Activated CD8-positive, alpha-beta memory T cell treated with anti-CD3 and anti-CD28 coated beads for 48 hours (primary cell): ENCODE results near the gene CDC5L.

Source experiments
- DNase-seq, 3 experiments: peaks; one replicate each; pipeline ENCODE4 v3.0.0-alpha.2; 2020; ENCODE audit warnings: low read depth in 2 of 3, low spot score in 2 of 3

The CDC5L gene

DNA sequence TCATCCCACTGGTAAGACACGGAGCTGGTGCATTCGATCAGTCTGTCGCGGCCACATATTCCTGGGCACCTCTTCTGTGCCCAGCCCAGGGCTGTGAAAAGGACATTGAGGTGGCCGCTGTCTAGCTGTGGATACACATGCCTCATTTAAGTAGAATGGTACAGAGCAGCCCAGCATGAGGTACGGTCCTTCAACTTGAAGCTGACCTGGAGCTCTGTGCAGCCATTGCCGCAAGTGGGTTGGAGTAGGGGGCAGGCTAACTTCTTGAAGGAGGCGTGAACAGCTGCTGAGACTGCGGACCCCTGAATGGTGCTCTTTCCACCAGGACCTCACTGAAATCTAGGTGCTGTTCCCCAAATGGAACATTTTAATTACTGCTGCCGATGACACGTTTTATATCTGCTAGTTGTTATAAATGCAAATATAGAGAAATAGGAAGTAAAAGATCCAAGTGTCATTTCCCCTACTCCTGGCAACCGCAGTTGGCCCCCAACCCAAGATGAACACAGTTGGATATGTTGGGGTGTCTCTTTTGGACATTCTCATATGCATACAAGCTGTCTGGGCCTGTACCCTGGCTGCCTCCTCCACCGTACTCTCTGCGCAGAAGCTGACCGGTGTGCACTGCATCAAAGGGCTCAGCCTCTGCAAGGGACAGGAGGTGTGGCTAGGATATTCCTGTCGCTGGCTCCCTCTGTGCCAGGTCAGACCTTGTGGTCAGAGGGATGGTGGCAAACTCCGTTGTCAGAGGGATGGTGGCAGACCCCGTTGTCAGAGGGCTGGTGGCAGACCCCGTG is 86.1 kb downstream of the CDC5L start:
- DNase-seq = no peak

DNA sequence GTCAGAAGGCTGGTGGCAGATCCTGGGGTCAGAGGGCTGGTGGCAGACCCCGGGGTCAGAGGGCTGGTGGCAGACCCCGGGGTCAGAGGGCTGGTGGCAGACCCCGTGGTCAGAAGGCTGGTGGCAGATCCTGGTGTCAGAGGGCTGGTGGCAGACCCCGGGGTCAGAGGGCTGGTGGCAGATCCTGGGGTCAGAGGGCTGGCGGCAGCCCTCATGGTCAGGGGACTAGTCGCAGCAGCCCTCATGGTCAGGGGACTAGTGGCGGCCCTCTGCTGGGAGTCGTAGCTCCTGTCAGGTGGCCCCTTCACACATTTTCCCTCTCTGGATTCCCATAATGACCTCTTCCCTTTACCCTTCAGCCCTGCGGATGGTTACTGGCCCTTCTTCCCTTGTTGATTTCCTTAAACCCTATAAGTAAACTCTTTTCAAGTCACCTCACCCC is 86.7 kb downstream of the CDC5L start:
- no peak for DNase-seq

DNA sequence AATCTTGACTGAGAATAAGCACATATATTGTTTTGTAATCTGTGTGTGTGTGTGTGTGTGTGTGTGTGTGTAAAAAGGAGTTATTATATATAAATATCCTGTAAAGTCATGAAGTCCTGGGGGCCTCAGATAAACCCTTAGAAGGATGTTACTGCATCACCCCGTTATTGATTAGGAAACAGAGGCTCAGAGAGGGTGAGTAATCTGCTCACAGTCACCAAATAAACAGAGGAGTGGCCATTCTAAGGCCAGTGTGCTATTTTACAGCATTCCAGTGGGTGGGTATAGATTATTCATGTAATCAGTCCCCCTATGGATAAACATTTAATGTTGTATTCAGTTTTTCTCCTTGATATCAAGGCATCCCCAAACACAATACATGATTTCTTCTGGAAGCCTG is 87.1 kb downstream of the CDC5L start:
- DNase-seq = no peak

DNA sequence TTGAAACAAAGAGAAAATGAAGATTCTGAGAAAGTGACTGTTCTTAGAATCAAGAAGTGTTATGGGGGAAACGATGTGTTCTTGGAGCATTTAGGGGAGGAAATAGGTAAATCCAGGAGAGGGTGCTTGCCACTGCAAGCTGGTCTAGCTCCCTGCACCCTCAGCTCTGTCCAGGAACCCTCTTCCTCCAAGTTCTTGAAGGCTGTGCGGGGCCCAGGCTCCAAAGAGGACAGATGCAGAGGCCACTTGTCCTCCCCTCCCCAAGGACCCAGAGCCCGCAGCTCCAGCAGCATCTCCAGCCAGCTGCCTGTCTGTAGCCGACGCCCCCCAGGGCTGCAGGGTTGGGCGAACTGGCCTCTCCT is 87.9 kb downstream of the CDC5L start:
- DNase-seq = no peak

DNA sequence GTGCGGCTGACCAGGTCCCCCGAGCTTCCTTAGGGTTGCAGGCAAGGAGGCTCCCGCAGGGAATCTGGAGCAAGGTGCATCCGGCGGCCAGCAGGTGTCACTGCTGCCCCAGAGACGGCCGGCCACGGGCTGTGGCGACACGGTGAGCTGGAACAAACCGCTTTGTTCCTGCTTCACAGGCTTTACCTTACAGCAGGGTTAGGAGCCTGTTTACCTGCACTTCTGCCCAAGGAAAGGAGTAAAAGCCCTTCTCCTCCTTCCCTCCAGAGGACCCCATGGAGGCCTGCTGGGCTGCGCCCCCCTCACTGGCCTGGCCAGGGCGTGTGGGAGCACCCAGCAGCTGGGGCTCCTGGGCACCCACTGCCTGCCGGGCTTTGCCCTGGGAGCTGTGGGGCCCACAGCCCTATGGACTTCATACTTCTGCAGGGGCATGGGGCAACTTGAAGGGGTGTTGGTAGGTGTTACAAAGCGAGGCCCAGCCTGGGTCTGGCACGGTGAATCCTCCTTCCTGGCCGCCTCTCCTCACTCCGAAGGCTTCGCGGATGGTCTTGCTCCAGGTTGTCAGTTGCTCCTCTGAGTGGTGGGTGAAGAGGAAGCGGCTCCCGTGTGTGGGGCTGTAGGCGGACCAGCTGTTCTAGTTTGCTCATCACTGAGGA is 88.4 kb downstream of the CDC5L start:
- peak; percentile 43 to 55 (median 50) for DNase-seq

DNA sequence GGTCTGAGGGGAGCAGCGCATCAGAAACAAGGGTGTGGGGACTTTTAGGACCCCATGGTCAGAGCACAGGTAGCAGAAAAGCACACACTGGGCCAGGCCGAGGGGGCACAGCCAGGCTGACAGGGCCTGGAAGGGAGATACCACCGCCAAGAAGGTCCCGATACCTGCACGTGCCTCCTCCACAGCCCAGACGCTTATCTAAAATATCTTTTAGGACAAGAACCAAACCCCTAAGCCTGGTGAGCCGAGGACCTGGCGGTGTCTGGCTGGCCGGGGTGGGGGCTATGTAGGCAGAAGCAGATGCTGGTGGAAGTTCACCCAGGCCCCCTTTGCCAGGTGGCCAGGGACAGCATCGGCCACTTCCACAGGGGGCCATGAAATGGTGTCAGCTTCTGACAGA is 89.3 kb downstream of the CDC5L start:
- no peak for DNase-seq

DNA sequence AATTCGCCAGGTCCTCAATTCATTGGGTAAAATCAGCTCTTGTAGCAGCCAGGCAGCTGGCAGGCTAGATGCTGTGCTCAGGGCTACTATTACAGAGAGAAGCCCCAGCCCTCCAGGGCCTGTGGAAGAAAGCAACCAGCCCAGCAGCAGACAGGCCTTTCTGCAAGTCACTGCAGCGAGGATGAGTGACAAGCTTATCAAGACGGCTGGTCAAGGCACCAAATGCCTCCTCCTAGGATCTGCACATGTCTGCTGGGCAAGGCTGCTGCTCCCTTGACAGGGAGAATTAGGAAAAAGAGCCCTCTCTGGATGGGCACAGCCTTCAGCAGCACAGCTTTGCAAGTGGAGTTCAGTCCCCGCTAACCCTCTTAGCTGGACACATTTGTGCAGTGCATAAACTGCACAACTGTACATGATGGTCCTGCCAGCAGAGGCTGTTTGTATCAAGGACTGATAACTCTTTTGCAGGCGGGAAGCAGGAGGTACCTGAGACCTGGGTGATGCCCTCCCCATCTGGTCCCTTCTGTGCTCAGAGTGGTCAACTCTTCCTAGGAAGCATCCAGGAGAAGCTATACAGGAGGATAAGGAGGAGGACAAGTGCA is 89.9 kb downstream of the CDC5L start:
- DNase-seq = no peak

DNA sequence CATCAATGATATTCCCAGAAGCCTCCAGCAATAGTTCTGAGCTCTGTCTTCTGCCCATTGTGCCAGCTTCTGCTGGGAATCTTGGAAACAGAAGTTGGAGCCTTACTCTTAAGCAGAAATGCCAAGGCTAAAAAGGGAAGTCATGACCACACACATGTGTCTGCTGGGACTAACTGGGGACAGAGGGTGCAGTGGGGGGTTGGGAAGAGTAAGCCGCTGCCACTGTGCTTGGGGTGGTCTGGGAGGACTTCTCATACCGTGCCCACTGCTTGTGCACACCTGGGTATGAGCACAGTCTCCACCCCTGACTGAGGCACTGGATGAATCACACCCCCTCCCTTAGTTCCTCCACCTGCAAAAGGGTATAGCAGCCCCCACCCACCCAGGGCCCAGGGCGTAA is 90.7 kb downstream of the CDC5L start:
- no peak for DNase-seq

DNA sequence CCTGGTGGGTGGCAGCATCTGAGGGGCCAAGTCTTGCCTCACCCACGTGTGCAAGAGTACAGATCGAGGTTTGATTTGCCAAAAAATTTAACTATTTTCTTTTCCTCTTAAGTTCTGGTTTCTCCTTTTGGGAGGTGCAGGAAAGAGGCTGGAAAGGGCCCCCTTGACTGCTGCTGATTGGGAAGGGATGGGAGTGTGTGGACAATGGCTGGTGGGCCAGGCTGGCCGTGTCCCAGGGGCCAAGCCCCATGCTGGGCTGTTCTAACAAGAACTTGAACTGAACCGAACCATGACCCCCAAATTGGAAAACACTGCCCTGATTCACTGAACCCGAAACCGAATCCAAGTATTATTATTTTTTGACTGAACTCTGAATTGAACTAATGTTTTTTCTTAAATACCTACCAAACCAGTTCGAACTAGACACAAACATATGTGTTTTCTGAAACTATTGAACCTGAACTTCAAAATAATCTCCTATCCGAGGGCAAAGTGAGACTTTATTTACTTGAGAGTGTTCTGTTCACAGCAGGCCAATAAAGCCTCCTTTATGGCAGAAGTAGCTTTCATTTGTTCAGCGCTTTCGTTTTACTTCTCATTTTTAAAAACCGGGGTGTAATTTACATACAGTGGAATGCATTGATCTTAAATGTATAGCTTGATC is 91.2 kb downstream of the CDC5L start:
- no peak for DNase-seq

DNA sequence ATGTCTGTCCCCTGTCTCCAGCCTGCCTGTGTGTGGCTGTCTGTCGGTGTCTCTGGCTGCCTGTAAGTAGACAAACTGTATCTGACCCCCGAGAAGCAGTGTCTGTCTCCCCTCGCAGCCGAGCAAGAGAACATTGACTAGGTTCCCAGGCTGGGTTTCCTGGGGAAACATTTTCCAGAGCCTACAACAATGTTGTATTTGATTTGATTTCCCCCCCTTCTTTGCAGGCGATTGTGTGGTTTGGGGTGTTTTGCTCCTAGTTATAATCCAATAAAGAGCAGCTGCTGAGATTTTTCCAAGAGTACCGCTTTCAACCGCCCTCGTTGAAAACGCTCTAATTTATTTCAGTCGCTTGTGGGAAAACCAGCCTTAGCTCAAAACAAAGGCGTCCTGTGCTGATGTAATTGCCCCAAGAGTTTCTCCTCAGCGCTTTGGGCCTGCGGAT is 92.6 kb downstream of the CDC5L start:
- no peak for DNase-seq

DNA sequence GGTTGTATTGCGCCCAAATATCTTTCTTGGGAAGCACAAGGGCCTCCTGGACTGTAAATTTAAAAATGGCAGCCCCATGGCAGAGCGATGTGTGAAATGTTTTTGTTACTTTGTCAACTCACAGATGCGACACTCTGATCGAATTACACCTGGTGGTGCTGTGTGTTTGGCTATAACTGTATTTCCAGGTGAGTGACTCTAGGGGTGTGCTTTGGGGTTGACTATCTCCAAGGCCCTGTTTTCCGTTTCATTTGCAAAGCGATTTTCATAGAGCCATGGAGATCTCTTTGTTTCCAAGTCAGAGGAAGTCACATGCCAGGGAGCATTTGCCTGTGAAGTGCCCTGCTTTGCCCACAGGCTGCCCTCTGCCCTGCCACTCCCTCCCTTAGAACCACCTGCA is 93.5 kb downstream of the CDC5L start:
- no peak for DNase-seq

DNA sequence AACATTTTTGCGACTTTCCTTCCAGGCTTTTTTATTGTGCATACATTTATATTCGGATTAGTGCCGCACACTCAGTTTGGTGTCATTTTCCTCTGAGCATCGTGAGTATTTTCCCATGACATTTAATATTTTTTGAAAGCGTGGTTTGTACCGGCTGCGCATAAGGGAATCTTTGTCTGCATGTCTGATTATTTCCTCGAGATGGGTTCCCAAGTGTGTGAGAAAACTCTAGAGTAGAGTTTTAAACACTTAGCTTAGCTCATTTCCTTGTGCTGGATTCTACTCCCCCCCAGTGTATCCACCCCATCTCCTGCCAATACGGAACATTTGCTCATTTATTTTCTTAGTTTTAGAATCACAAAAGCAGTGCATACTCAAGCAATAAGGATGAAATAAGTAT is 94.3 kb downstream of the CDC5L start:
- no peak for DNase-seq

DNA sequence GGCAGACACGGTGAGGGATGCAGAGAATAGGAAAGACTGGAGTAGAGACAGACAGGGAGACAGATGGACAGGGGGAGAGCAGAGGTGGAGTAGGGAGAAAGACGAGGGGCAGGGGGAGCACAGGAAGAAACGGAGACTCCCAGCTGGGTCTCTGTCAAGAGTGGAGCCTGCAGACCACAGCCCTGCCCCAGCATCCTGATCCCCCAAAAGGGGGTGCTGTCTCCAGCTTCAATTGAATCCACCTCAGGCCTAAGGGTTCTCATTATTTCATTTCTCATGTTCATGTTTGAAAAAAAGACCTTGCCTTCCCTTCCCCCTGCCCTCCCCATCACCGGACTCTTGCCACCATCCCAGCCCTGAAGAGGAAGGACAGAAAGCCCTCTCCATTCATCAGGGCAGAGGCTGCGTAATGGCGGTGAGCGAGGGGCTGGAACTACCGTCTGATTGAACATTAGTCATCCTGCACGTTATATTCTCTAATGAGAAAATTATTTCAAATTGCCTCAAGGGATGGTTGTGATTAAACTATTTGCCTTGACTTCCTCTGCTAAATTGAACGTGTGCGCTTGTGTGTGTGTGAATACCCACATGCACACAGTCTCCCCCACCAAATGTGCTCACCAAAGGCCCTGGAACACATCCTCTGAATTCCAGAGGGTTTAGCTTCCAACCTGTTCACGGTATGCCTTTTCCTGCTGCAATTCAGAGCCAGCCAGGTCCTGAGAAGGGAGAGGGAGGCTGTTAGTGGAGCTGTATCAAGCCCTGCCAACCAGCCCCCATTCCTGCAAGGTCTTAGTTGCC is 98.3 kb downstream of the CDC5L start:
- DNase-seq = no peak

DNA sequence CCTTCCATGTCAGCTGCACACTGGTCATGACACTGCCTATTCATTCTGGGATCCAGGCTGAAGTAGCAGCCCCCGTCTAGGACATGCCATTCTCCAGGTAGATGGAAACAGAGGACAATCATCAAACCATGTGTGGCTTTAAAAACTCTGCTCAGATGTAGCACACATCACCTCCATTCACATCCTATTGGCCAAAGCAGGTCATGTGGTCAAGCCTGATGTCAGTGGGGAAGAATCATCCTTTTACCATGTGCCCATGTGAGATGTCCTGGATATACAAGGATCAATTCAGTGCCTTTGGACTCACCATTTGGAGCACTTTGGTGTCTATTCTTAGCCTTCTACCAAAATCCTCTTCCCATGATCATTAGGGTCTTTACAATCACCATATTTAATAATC is 99.5 kb downstream of the CDC5L start:
- no peak for DNase-seq

DNA sequence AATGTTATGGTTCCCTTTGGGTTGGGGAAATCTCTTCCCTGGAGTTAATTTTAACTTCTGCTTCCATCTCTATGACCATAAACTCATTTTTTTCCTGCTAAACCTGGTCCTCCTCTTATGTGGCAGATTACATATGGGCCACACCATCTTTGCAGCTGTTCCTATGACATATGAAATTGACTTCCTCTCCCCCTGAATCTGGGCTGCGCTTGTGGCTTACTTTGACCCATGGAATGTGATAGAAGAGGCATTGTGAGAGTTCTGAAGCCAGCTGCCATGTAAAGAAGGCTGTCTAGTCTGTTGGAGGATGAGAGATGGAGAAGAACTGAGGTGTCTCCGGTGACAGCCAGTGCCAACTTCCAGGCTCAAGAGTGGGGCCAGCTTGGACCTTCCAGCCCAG is 100.1 kb downstream of the CDC5L start:
- DNase-seq = no peak

DNA sequence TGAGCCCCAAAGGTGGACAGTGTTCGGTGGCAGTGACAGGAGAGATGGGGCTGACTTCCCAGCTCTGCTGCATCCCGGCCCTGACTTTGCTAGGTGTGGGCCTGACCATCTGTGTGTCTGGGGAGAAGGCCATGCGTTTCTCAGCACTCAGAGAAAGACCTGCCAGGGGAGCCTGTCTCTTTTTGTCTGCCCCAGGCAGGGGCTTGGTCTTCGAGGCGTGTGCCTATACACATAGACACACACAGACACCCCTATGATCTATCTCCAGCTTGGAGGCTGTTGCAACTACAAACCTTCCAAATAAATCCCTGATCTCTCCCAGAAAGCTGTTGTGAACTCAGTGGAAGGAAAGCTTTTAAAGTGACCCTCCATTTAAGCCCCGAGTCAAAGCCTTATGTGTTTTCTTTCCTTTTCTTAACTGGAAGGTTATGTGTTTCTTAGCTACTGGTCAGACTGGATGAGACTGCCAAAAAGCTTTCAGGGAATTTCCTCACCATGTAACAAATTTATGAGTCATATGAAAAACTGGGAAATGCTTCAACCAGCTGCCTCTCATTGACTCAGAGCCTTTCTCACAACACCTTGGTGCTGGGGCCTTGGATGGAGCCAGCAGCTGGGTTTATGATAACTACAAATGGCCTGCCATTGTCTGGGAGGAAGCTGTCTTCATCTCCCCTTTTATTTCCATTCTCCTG is 102.6 kb downstream of the CDC5L start:
- DNase-seq = no peak

DNA sequence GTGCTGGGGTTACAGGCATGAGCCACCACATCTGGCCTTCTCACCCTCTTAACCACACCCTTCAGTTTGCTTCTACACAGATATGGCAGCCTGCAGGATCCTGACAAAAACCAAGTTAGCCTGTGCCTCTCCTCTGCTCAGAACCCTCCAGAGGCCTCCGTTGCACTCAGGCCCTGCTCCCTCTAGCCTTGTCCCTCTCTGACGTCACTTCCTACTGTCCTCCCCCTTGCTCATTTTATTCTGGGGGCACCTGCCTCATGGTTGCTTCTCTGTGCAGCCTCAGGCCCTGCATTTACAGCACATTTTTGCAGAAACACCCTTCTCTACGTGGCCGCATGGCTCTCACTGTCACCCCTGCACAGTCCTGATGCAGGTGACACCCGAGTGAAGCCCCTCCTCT is 105.6 kb downstream of the CDC5L start:
- DNase-seq = no peak

DNA sequence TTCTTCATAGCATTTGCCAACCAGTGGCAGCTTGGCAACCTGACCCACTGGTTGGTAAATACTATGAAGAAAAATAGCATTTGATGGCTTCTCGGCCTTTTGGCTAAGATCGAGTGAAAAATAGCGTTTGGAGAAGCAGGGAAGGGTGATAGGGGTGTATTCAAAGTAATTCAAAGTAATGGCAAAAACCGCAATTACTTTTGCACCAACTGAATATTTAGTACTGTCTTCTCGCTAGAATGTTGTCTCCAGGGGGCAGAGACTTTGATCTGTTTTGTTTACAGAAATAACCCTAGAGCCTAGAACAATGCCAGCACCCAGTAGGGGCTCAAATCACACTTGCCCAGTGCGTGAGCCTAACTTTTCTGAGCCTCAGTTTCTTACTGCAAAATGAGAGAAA is 106.1 kb downstream of the CDC5L start:
- DNase-seq = no peak

DNA sequence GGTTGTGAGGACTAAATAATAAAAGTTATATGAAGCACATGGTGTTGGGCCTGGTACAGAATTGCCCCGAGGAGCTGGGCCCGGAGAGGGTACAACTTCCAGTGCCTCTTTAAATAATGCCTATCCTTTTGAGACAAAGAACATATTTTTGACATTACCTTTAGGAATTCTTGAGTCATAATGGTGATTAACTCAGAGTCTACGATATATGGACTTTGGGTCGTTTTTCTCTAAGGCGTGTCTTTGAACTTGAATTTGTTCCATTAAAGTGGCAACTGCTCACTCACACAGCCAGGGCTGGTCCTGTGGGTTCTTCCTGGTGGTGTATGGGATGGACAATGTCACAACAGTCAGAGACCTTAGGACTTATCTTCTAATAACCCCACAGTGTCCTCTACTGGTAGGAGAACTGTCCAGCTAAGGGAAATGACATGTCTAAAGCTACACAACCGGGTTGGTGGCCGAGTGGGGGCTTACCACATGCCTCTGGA is 106.5 kb downstream of the CDC5L start:
- no peak for DNase-seq
